Loucy (cell line): Measurements from ENCODE around the gene GPR137.

ENCODE experiments used
- H2AFZ ChIP-seq: fragments of 200-600 bp; sonication (generic); 2 replicates; pipeline ENCODE4 v1.6.0; 2016; ENCODE audit warnings: antibody characterized with exemption, mild to moderate bottlenecking, low read length, moderate library complexity
- H3F3A ChIP-seq: fragments of 200-600 bp; 2 replicates; pipeline ENCODE4 v1.6.0; 2016; ENCODE audit warnings: antibody characterized with exemption, low read depth, mild to moderate bottlenecking
- H3K27me3 ChIP-seq: fragments of 200-600 bp; sonication (generic); 2 replicates; pipeline ENCODE4 v1.6.1; 2014; ENCODE audit warnings: low read length, mild to moderate bottlenecking; ENCODE audit not compliant: insufficient read depth, poor library complexity, severe bottlenecking
- H3K36me3 ChIP-seq: fragments of 200-600 bp; sonication (generic); 2 replicates; pipeline ENCODE4 v1.6.1; 2016; ENCODE audit warnings: low read length; ENCODE audit not compliant: insufficient read depth
- H3K4me1 ChIP-seq: fragments of 200-600 bp; sonication (generic); 2 replicates; pipeline ENCODE4 v1.5.1; 2014; ENCODE audit warnings: low read length, mild to moderate bottlenecking; ENCODE audit not compliant: insufficient read depth, poor library complexity, severe bottlenecking
- H3K4me2 ChIP-seq: fragments of 200-600 bp; sonication (generic); 2 replicates; pipeline ENCODE4 v1.6.0; 2014; ENCODE audit warnings: antibody characterized with exemption, low read length, low read depth, mild to moderate bottlenecking; ENCODE audit not compliant: poor library complexity, severe bottlenecking
- H3K4me3 ChIP-seq: fragments of 200-600 bp; sonication (generic); 2 replicates; pipeline ENCODE4 v1.5.1; 2014; ENCODE audit warnings: low read length, mild to moderate bottlenecking, mixed read lengths; ENCODE audit not compliant: poor library complexity, severe bottlenecking
- H3K79me2 ChIP-seq: fragments of 200-600 bp; sonication (generic); 2 replicates; pipeline ENCODE4 v1.6.1; 2014; ENCODE audit warnings: low read length; ENCODE audit not compliant: insufficient read depth
- H3K9ac ChIP-seq: fragments of 200-600 bp; sonication (generic); 2 replicates; pipeline ENCODE4 v1.6.0; 2014; ENCODE audit warnings: mild to moderate bottlenecking, low read depth, low read length, moderate library complexity; ENCODE audit not compliant: poor library complexity, severe bottlenecking
- H3K9me2 ChIP-seq: fragments of 200-600 bp; sonication (generic); replicated peaks from 2 replicates; pipeline ENCODE4 v1.6.1; 2016; ENCODE audit warnings: low read depth, low read length, mixed read lengths
- H3K9me3 ChIP-seq: fragments of 200-600 bp; sonication (generic); 2 replicates; pipeline ENCODE4 v1.6.1; 2014; ENCODE audit warnings: mild to moderate bottlenecking, antibody characterized with exemption, low read length, low read depth; ENCODE audit not compliant: insufficient read depth
- H4K20me1 ChIP-seq: fragments of 200-600 bp; sonication (generic); 2 replicates; pipeline ENCODE4 v1.6.0; 2014; ENCODE audit warnings: antibody characterized with exemption, low read length, mild to moderate bottlenecking; ENCODE audit not compliant: insufficient read depth, poor library complexity, severe bottlenecking
- CTCF ChIP-seq: fragments of 200-600 bp; sonication (generic); conservative IDR thresholded peaks from 2 replicates; pipeline ENCODE4 v1.5.1; 2014; ENCODE audit warnings: mild to moderate bottlenecking, antibody characterized with exemption, low read length
- EZH2phosphoT487 ChIP-seq: fragments of 200-600 bp; IDR thresholded peaks from 2 replicates; pipeline ENCODE4 v1.6.1; 2018; ENCODE audit warnings: antibody characterized with exemption, mild to moderate bottlenecking, moderate library complexity, borderline replicate concordance

The GPR137 gene

GRCh38 chr11:64276653-64277431 lies 8.8 kb upstream of the GPR137 start:
- H3K4me1 ChIP-seq: peaks cover 9% of the 10 kb centered on the region
- no peaks in the 10 kb centered on the region for H3F3A ChIP-seq
- no peaks in the 10 kb centered on the region for H4K20me1 ChIP-seq
- H3K9me3 ChIP-seq: no peaks in the 10 kb centered on the region
- no peak overlapping the region for H3K9ac ChIP-seq
- no peaks in the 10 kb centered on the region; the same call in 1 of the 2 replicates for H3K79me2 ChIP-seq
- no peak overlapping the region for H3K4me3 ChIP-seq
- TF ChIP-seq EZH2phosphoT487: no peak
- TF ChIP-seq CTCF: no peak
- H3K9me2 ChIP-seq: no peaks in the 10 kb centered on the region
- no peak overlapping the region for H2AFZ ChIP-seq
- H3K4me2 ChIP-seq: no peak overlapping the region
- H3K27me3 ChIP-seq: no peaks in the 10 kb centered on the region
- H3K36me3 ChIP-seq: no peaks in the 10 kb centered on the region

- H4K20me1 ChIP-seq: no peaks in the 10 kb centered on the region
- H3K9me3 ChIP-seq: no peaks in the 10 kb centered on the region
- TF ChIP-seq CTCF: no peak
- TF ChIP-seq EZH2phosphoT487: no peak
- no peak overlapping the region for H3K9ac ChIP-seq
- H3F3A ChIP-seq: no peaks in the 10 kb centered on the region
- peaks cover under 1% of the 10 kb centered on the region for H3K4me1 ChIP-seq
- H3K9me2 ChIP-seq: no peaks in the 10 kb centered on the region
- H3K36me3 ChIP-seq: no peaks in the 10 kb centered on the region
- peaks cover 4% of the 10 kb centered on the region; the same call in 1 of the 2 replicates for H3K79me2 ChIP-seq
- H3K4me2 ChIP-seq: no peak overlapping the region
- H3K4me3 ChIP-seq: no peak overlapping the region
- no peaks in the 10 kb centered on the region for H3K27me3 ChIP-seq
- H2AFZ ChIP-seq: no peak overlapping the region
Observed at GRCh38 chr11:64278576-64279190, 7.0 kb upstream of the GPR137 start.

GRCh38 chr11:64281957-64282770 lies 3.5 kb upstream of the GPR137 start:
- Histone ChIP-seq H3K36me3 (no peaks in the 10 kb centered on the region), H3K4me1 (peaks cover 8% of the 10 kb centered on the region), H3K4me3 (no peak overlapping the region), H3K27me3 (no peaks in the 10 kb centered on the region), H3K9me3 (no peaks in the 10 kb centered on the region), H3K9me2 (no peaks in the 10 kb centered on the region), H3K9ac (no peak overlapping the region), H4K20me1 (no peaks in the 10 kb centered on the region), H3K79me2 (peaks cover 10% of the 10 kb centered on the region; the same call in 1 of the 2 replicates), H2AFZ (no peak overlapping the region), H3K4me2 (no peak overlapping the region), H3F3A (no peaks in the 10 kb centered on the region)
- TF ChIP-seq EZH2phosphoT487: no peak
- no peak for TF ChIP-seq CTCF
